H9 (cell line): ENCODE results near the gene LAIR1. TPM values are rescaled to one million over a fixed set of nuclear protein-coding genes. Genes with fewer than 3 reads are reported as not detected.

Experiments used
- DNase-seq: peaks from one replicate; pipeline ENCODE4 v3.0.0-alpha.2; 2017
- H2AFZ ChIP-seq: one replicate; pipeline ENCODE4 v1.6.1; 2013; ENCODE audit warnings: mild to moderate bottlenecking, low read length, control low read depth, moderate library complexity
- H2AK5ac ChIP-seq: 2 replicates; pipeline ENCODE4 v1.6.1; 2013; ENCODE audit warnings: low read length, control low read depth, mixed read lengths; ENCODE audit not compliant: insufficient read length
- H2BK120ac ChIP-seq: one replicate; pipeline ENCODE4 v1.6.1; 2013; ENCODE audit warnings: low read depth, mild to moderate bottlenecking, low read length, control low read depth, inconsistent platforms; ENCODE audit not compliant: poor library complexity, severe bottlenecking
- H2BK12ac ChIP-seq: 2 replicates; pipeline ENCODE4 v1.6.1; 2013; ENCODE audit warnings: low read length, control low read depth, mixed read lengths, low read depth; ENCODE audit not compliant: insufficient read length
- H2BK15ac ChIP-seq: 2 replicates; pipeline ENCODE4 v1.6.1; 2013; ENCODE audit warnings: low read depth, low read length, control low read depth
- H2BK20ac ChIP-seq: one replicate; pipeline ENCODE4 v1.6.1; 2013; ENCODE audit warnings: low read depth, mild to moderate bottlenecking, low read length, control low read depth, inconsistent platforms; ENCODE audit not compliant: poor library complexity, severe bottlenecking
- H2BK5ac ChIP-seq: 2 replicates; pipeline ENCODE4 v1.6.1; 2013; ENCODE audit warnings: low read length, control low read depth, mixed read lengths; ENCODE audit not compliant: insufficient read length
- H3K14ac ChIP-seq: 2 replicates; pipeline ENCODE4 v1.6.1; 2013; ENCODE audit warnings: low read length, control low read depth; ENCODE audit not compliant: insufficient read depth
- H3K18ac ChIP-seq: 2 replicates; pipeline ENCODE4 v1.6.1; 2013; ENCODE audit warnings: low read depth, mild to moderate bottlenecking, mixed read lengths, low read length, control low read depth; ENCODE audit not compliant: insufficient read length
- H3K23ac ChIP-seq: 2 replicates; pipeline ENCODE4 v1.6.1; 2013; ENCODE audit warnings: low read length, control low read depth, mixed read lengths, low read depth; ENCODE audit not compliant: insufficient read length
- H3K23me2 ChIP-seq: 2 replicates; pipeline ENCODE4 v1.6.1; 2013; ENCODE audit warnings: low read depth, mild to moderate bottlenecking, mixed read lengths, low read length, control low read depth; ENCODE audit not compliant: insufficient read length, poor library complexity, severe bottlenecking
- H3K27ac ChIP-seq: 2 replicates; pipeline ENCODE4 v1.5.1; 2013; ENCODE audit warnings: low read length, control low read depth, mixed read lengths, low read depth; ENCODE audit not compliant: insufficient read length
- H3K27me3 ChIP-seq: 2 replicates; pipeline ENCODE4 v1.6.1; 2013; ENCODE audit warnings: low read length, control low read depth, inconsistent platforms; ENCODE audit not compliant: insufficient read depth
- H3K4ac ChIP-seq: 2 replicates; pipeline ENCODE4 v1.6.1; 2013; ENCODE audit warnings: low read depth, mild to moderate bottlenecking, control low read depth, inconsistent platforms, low read length, moderate library complexity
- H3K4me1 ChIP-seq: 2 replicates; pipeline ENCODE4 v1.6.1; 2013; ENCODE audit warnings: low read length, control low read depth, inconsistent platforms; ENCODE audit not compliant: insufficient read depth
- H3K4me2 ChIP-seq: 2 replicates; pipeline ENCODE4 v1.6.1; 2013; ENCODE audit warnings: low read length, control low read depth, mixed read lengths; ENCODE audit not compliant: insufficient read length, insufficient read depth
- H3K56ac ChIP-seq: 2 replicates; pipeline ENCODE4 v1.6.1; 2013; ENCODE audit warnings: low read depth, mild to moderate bottlenecking, mixed read lengths, low read length, control low read depth; ENCODE audit not compliant: insufficient read length
- H3K79me1 ChIP-seq: 2 replicates; pipeline ENCODE4 v1.6.1; 2013; ENCODE audit warnings: low read depth, mild to moderate bottlenecking, moderate library complexity, low read length, control low read depth, inconsistent platforms; ENCODE audit not compliant: insufficient read depth, poor library complexity, severe bottlenecking
- H3K79me2 ChIP-seq: 2 replicates; pipeline ENCODE4 v1.6.1; 2013; ENCODE audit warnings: low read length, control low read depth, inconsistent platforms; ENCODE audit not compliant: insufficient read depth
- H3K9ac ChIP-seq: 2 replicates; pipeline ENCODE4 v1.6.1; 2013; ENCODE audit warnings: low read length, control low read depth, mixed read lengths; ENCODE audit not compliant: insufficient read length; ENCODE audit errors: extremely low read depth
- H3K9me3 ChIP-seq: one replicate; pipeline ENCODE4 v1.6.1; 2013; ENCODE audit warnings: low read depth, low read length, inconsistent platforms; ENCODE audit not compliant: control insufficient read depth
- H3T11ph ChIP-seq: one replicate; pipeline ENCODE4 v1.6.1; 2013; ENCODE audit warnings: mild to moderate bottlenecking, low read length, control low read depth, inconsistent platforms
- H4K20me1 ChIP-seq: one replicate; pipeline ENCODE4 v1.6.1; 2013; ENCODE audit not compliant: control insufficient read depth, insufficient read length, insufficient read depth
- H4K5ac ChIP-seq: 2 replicates; pipeline ENCODE4 v1.6.1; 2013; ENCODE audit warnings: low read depth, mild to moderate bottlenecking, mixed read lengths, low read length, control low read depth; ENCODE audit not compliant: insufficient read length
- H4K8ac ChIP-seq: replicated peaks from 2 replicates; pipeline ENCODE4 v1.6.1; 2013; ENCODE audit warnings: low read length, control low read depth, mixed read lengths, low read depth; ENCODE audit not compliant: insufficient read length
- H4K91ac ChIP-seq: 2 replicates; pipeline ENCODE4 v1.6.1; 2013; ENCODE audit warnings: low read depth, mild to moderate bottlenecking, moderate library complexity, mixed read lengths, low read length, control low read depth; ENCODE audit not compliant: insufficient read length
- H3K27ac Mint-ChIP-seq, 3 experiments: 2 replicates in 2 of 3; 3 replicates in 1 of 3; pipeline ENCODE4 v1.8.0; 2020 to 2021; ENCODE audit warnings: mixed read lengths in 3 of 3, mild to moderate bottlenecking in 1 of 3, moderate library complexity in 1 of 3
- H3K27me3 Mint-ChIP-seq: 2 replicates; pipeline ENCODE4 v1.8.0; 2021; ENCODE audit warnings: low read depth, mild to moderate bottlenecking, moderate library complexity, mixed read lengths
- H3K36me3 Mint-ChIP-seq, 3 experiments: 2 replicates in 2 of 3; 3 replicates in 1 of 3; pipeline ENCODE4 v1.8.0; 2020 to 2021; ENCODE audit warnings: low read depth in 3 of 3, mixed read lengths in 3 of 3; ENCODE audit not compliant: insufficient read depth in 1 of 3
- H3K4me1 Mint-ChIP-seq, 2 experiments: 2 replicates each; pipeline ENCODE4 v1.8.0; 2020; ENCODE audit warnings: mixed read lengths in 2 of 2
- H3K4me3 Mint-ChIP-seq, 2 experiments: 2 replicates in 1 of 2; 3 replicates in 1 of 2; pipeline ENCODE4 v1.8.0; 2020 to 2021; ENCODE audit warnings: mild to moderate bottlenecking in 2 of 2, mixed read lengths in 2 of 2, moderate library complexity in 1 of 2
- H3K9me3 Mint-ChIP-seq, 2 experiments: 2 replicates in 1 of 2; 3 replicates in 1 of 2; pipeline ENCODE4 v1.8.0; 2020; ENCODE audit warnings: mild to moderate bottlenecking in 2 of 2, mixed read lengths in 2 of 2, moderate library complexity in 1 of 2
- WGBS: extraction: QIAGEN DNeasy Blood & Tissue Kit; methylation state at CpG from one replicate; pipeline ENCODE4 v1.1.7; 2013; ENCODE audit warnings: missing lambda C conversion rate, low lambda C conversion rate, mixed read lengths; ENCODE audit not compliant: insufficient read length; ENCODE audit errors: extremely low coverage; 5-methylcytosine and 5-hydroxymethylcytosine counted together
- total RNA-seq: library from RNA; stranded (reverse); gene quantifications from 2 replicates; pipeline ENCODE4 v1.2.1, GENCODE V29; 2021
- TF ChIP-seq, protein P1 (sequence below): fragments of 200-600 bp; sonication (generic); conservative IDR thresholded peaks from 3 replicates; pipeline ENCODE4 v1.8.0; 2021; ENCODE audit warnings: antibody characterized with exemption, mild to moderate bottlenecking

The LAIR1 gene
- total RNA-seq, 1 experiment from 2014 or later: not detected

- no peaks in the 10 kb centered on the region for H3K9me3 ChIP-seq
- H2BK120ac ChIP-seq: no peak overlapping the region
- H2BK5ac ChIP-seq: no peak overlapping the region
- H3K18ac ChIP-seq: no peak overlapping the region
- peaks cover 12% of the 10 kb centered on the region for H3K23me2 ChIP-seq
- Mint-ChIP-seq H3K36me3 (peaks cover 14 to 25% (median 14%) of the 10 kb centered on the region in 3 experiments), H3K9me3 (peaks cover 24 to 47% of the 10 kb centered on the region in 2 experiments), H3K27ac (no peak overlapping the region), H3K4me1 (peaks cover 19 to 20% of the 10 kb centered on the region in 2 experiments), H3K27me3 (peaks cover 81% of the 10 kb centered on the region), H3K4me3 (no peak overlapping the region; a peak in 1 of 5 replicates)
- H2BK12ac ChIP-seq: no peak overlapping the region
- H3K27me3 ChIP-seq: peaks cover 12% of the 10 kb centered on the region; the same call in 1 of the 2 replicates
- H3K4me1 ChIP-seq: no peaks in the 10 kb centered on the region; the same call in 1 of the 2 replicates
- no peaks in the 10 kb centered on the region for H4K20me1 ChIP-seq
- no peak overlapping the region for H3K4me2 ChIP-seq
- H3K4ac ChIP-seq: no peak overlapping the region
- no peak overlapping the region for H4K8ac ChIP-seq
- no peak overlapping the region for H4K5ac ChIP-seq
- H3K14ac ChIP-seq: no peak overlapping the region
- H2BK15ac ChIP-seq: no peak overlapping the region
- no peak overlapping the region for H2AFZ ChIP-seq
- no peaks in the 10 kb centered on the region for H3K79me2 ChIP-seq
- no peak for DNase-seq
- no peak overlapping the region for H4K91ac ChIP-seq
- TF ChIP-seq, protein P1, sequence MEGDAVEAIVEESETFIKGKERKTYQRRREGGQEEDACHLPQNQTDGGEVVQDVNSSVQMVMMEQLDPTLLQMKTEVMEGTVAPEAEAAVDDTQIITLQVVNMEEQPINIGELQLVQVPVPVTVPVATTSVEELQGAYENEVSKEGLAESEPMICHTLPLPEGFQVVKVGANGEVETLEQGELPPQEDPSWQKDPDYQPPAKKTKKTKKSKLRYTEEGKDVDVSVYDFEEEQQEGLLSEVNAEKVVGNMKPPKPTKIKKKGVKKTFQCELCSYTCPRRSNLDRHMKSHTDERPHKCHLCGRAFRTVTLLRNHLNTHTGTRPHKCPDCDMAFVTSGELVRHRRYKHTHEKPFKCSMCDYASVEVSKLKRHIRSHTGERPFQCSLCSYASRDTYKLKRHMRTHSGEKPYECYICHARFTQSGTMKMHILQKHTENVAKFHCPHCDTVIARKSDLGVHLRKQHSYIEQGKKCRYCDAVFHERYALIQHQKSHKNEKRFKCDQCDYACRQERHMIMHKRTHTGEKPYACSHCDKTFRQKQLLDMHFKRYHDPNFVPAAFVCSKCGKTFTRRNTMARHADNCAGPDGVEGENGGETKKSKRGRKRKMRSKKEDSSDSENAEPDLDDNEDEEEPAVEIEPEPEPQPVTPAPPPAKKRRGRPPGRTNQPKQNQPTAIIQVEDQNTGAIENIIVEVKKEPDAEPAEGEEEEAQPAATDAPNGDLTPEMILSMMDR: no peak
- H3K23ac ChIP-seq: no peak overlapping the region
- H2BK20ac ChIP-seq: no peak overlapping the region
- H3K9ac ChIP-seq: no peak overlapping the region
- no peak overlapping the region for H3K56ac ChIP-seq
- no peak overlapping the region for H2AK5ac ChIP-seq
- H3K79me1 ChIP-seq: no peaks in the 10 kb centered on the region
- no peak overlapping the region for H3T11ph ChIP-seq
- no CpG with 5 or more reads among the region's 4 CpGs for WGBS
- H3K27ac ChIP-seq: no peak overlapping the region
Observed at GRCh38 chr19:54412877-54413276, 48.1 kb upstream of the LAIR1 start.
